Measurements from ENCODE around the gene CEP83. TPM values are rescaled to one million over a fixed set of nuclear protein-coding genes. Genes with fewer than 3 reads are reported as not detected.
"Not testable (repeated sequence)": the region's sequence is repeated elsewhere in the genome, so short reads cannot be mapped to it uniquely, and the experiment has no call there.

Gene CEP83
- polyA plus RNA-seq, 1 of the 3 experiments (the other 2 are of a cell fraction), result 2.5 TPM

DNA sequence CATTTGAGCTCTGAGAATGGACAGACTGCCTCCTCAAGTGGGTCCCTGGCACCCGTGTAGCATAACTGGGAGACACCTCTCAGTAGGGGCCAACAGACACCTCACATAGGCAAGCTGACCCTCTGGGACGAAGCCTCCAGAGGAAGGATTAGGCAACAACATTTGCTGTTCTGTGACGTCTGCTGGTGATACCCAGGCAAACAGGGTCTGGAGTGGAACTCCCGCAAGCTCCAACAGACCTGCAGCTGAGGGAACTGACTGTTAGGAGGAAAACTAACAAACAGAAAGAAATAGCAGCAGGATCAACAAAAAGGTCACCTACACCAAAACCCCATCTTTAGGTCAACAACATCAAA is 69.6 kb downstream of the CEP83 start (continued):
- TF ChIP-seq, protein P1, sequence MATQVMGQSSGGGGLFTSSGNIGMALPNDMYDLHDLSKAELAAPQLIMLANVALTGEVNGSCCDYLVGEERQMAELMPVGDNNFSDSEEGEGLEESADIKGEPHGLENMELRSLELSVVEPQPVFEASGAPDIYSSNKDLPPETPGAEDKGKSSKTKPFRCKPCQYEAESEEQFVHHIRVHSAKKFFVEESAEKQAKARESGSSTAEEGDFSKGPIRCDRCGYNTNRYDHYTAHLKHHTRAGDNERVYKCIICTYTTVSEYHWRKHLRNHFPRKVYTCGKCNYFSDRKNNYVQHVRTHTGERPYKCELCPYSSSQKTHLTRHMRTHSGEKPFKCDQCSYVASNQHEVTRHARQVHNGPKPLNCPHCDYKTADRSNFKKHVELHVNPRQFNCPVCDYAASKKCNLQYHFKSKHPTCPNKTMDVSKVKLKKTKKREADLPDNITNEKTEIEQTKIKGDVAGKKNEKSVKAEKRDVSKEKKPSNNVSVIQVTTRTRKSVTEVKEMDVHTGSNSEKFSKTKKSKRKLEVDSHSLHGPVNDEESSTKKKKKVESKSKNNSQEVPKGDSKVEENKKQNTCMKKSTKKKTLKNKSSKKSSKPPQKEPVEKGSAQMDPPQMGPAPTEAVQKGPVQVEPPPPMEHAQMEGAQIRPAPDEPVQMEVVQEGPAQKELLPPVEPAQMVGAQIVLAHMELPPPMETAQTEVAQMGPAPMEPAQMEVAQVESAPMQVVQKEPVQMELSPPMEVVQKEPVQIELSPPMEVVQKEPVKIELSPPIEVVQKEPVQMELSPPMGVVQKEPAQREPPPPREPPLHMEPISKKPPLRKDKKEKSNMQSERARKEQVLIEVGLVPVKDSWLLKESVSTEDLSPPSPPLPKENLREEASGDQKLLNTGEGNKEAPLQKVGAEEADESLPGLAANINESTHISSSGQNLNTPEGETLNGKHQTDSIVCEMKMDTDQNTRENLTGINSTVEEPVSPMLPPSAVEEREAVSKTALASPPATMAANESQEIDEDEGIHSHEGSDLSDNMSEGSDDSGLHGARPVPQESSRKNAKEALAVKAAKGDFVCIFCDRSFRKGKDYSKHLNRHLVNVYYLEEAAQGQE (IDR thresholded peaks at IDR 0.05; ENCODE audit: low read depth, low read length), result no peak
- no peak for TF ChIP-seq EZH2phosphoT487 (IDR thresholded peaks at IDR 0.05; ENCODE audit: borderline replicate concordance, low read depth)
- no peak for TF ChIP-seq MEF2A (IDR thresholded peaks at IDR 0.05; ENCODE audit: borderline replicate concordance, low read depth)
- no peak for TF ChIP-seq SIN3A (IDR thresholded peaks at IDR 0.05; ENCODE audit: borderline replicate concordance, low read depth, low read length)
- TF ChIP-seq GABPA (IDR thresholded peaks at IDR 0.05; ENCODE audit: low read depth), result no peak
- no peak for TF ChIP-seq YY1 (IDR thresholded peaks at IDR 0.05; ENCODE audit: low read depth)
- no peak for TF ChIP-seq TEAD4 (IDR thresholded peaks at IDR 0.05; ENCODE audit: borderline replicate concordance, insufficient read depth)
- TF ChIP-seq JUND (IDR thresholded peaks at IDR 0.05), result no peak

GRCh38 chr12:94389482-94390129 is 70.1 kb downstream of the CEP83 start:
- CTCF ChIA-PET, result interaction anchor here (0.7 kb wide), 1 partner anchor 263 kb away, joined by 3 read pairs; no protein-coding TSS in a partner anchor
- H3K9me2 ChIP-seq; H3K4me2 ChIP-seq; H3K27me3 ChIP-seq (ENCODE audit: insufficient read depth); H3K36me3 ChIP-seq (replicated peaks in 1 of 2; ENCODE audit: control insufficient read depth in 1 of 2, insufficient read depth in 2 of 2, low read length in 1 of 2); DNase-seq; H4K20me1 ChIP-seq (ENCODE audit: insufficient read depth); H2AFZ ChIP-seq (ENCODE audit: low read depth); H3K27ac ChIP-seq (ENCODE audit: low read depth in 2 of 2, low read length in 1 of 2); H3F3A ChIP-seq (replicated peaks; ENCODE audit: insufficient read depth); H3K4me1 ChIP-seq (ENCODE audit: control insufficient read depth in 1 of 2, insufficient read depth in 2 of 2, low read depth in 1 of 2, low read length in 1 of 2); H3K9me3 ChIP-seq; POLR2A ChIA-PET; H3K4me3 ChIP-seq (ENCODE audit: low read depth in 2 of 2, low read length in 1 of 2); H3K79me2 ChIP-seq (ENCODE audit: insufficient read depth); H3K9ac ChIP-seq: not testable (repeated sequence)
- 74% methylated on average over 9 of the region's 16 CpGs for WGBS (ENCODE audit: low lambda C conversion rate)

DNA sequence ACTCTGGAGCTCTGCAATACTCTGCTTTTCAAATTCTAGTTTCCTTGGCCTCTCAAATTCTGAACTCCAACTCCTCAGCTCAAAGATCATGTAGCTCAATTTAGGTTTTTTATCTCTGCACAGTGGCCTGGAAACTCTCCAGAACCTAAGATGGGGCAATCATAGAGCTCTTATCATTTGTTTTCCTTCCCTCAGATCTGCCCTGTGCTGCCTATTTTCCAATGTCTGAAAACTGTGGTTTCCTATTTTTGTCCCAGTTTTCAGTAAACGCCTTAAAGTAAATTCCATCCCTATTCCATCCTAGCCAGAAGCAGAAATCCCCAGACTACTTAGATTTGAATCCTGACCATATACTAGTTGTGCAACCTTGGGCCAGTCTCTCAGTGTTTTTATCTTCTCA is 73.2 kb downstream of the CEP83 start:
- no peak for DNase-seq
- POLR2A ChIA-PET, result no interaction called here
- Histone ChIP-seq H4K20me1 (ENCODE audit: insufficient read depth) (no peaks in the 10 kb centered on the region), H3K9me2 (no peaks in the 10 kb centered on the region), H3K79me2 (ENCODE audit: insufficient read depth) (no peaks in the 10 kb centered on the region), H3K27me3 (ENCODE audit: insufficient read depth) (no peaks in the 10 kb centered on the region), H3K4me2 (no peak overlapping the region), H3K36me3 (replicated peaks in 1 of 2; ENCODE audit: control insufficient read depth in 1 of 2, insufficient read depth in 2 of 2, low read length in 1 of 2) (peaks cover 8 to 10% of the 10 kb centered on the region in 2 experiments), H2AFZ (ENCODE audit: low read depth) (no peak overlapping the region), H3K9me3 (no peaks in the 10 kb centered on the region), H3K4me3 (ENCODE audit: low read depth in 2 of 2, low read length in 1 of 2) (no peak overlapping the region), H3K27ac (ENCODE audit: low read depth in 2 of 2, low read length in 1 of 2) (no peak overlapping the region), H3K9ac (no peak overlapping the region), H3K4me1 (ENCODE audit: control insufficient read depth in 1 of 2, insufficient read depth in 2 of 2, low read depth in 1 of 2, low read length in 1 of 2) (no peaks in the 10 kb centered on the region), H3F3A (replicated peaks; ENCODE audit: insufficient read depth) (no peaks in the 10 kb centered on the region)
- CTCF ChIA-PET, result no interaction called here
- TF ChIP-seq, protein P2, sequence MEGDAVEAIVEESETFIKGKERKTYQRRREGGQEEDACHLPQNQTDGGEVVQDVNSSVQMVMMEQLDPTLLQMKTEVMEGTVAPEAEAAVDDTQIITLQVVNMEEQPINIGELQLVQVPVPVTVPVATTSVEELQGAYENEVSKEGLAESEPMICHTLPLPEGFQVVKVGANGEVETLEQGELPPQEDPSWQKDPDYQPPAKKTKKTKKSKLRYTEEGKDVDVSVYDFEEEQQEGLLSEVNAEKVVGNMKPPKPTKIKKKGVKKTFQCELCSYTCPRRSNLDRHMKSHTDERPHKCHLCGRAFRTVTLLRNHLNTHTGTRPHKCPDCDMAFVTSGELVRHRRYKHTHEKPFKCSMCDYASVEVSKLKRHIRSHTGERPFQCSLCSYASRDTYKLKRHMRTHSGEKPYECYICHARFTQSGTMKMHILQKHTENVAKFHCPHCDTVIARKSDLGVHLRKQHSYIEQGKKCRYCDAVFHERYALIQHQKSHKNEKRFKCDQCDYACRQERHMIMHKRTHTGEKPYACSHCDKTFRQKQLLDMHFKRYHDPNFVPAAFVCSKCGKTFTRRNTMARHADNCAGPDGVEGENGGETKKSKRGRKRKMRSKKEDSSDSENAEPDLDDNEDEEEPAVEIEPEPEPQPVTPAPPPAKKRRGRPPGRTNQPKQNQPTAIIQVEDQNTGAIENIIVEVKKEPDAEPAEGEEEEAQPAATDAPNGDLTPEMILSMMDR (IDR thresholded peaks at IDR 0.05), result no peak
- no peak for TF ChIP-seq CHD2 (IDR thresholded peaks at IDR 0.05; ENCODE audit: low read length, partially characterized antibody)
- TF ChIP-seq MAX (IDR thresholded peaks at IDR 0.05; ENCODE audit: low read depth), result no peak
- TF ChIP-seq JUND (IDR thresholded peaks at IDR 0.05), result no peak
- no peak for TF ChIP-seq SIN3A (IDR thresholded peaks at IDR 0.05; ENCODE audit: borderline replicate concordance, low read depth, low read length)
- TF ChIP-seq RAD21 (IDR thresholded peaks at IDR 0.05; ENCODE audit: low read length), result no peak
- TF ChIP-seq, protein P3, sequence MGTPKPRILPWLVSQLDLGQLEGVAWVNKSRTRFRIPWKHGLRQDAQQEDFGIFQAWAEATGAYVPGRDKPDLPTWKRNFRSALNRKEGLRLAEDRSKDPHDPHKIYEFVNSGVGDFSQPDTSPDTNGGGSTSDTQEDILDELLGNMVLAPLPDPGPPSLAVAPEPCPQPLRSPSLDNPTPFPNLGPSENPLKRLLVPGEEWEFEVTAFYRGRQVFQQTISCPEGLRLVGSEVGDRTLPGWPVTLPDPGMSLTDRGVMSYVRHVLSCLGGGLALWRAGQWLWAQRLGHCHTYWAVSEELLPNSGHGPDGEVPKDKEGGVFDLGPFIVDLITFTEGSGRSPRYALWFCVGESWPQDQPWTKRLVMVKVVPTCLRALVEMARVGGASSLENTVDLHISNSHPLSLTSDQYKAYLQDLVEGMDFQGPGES (IDR thresholded peaks at IDR 0.05; ENCODE audit: low read depth, low read length), result no peak
- TF ChIP-seq, protein P4, sequence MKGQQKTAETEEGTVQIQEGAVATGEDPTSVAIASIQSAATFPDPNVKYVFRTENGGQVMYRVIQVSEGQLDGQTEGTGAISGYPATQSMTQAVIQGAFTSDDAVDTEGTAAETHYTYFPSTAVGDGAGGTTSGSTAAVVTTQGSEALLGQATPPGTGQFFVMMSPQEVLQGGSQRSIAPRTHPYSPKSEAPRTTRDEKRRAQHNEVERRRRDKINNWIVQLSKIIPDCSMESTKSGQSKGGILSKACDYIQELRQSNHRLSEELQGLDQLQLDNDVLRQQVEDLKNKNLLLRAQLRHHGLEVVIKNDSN (IDR thresholded peaks at IDR 0.05; ENCODE audit: borderline replicate concordance, low read depth), result no peak
- no peak for TF ChIP-seq ZBTB33 (IDR thresholded peaks at IDR 0.05; ENCODE audit: borderline replicate concordance, low read depth)
- TF ChIP-seq MEF2A (IDR thresholded peaks at IDR 0.05; ENCODE audit: borderline replicate concordance, low read depth), result no peak
- WGBS (ENCODE audit: low lambda C conversion rate), result 68% methylated on average over 1 of the region's 1 CpG

All from SK-N-SH (cell line).